Colonic mucosa (tissue), 4 donors: ENCODE measurements around the gene SVEP1. TPM values are rescaled to one million over a fixed set of nuclear protein-coding genes. Genes with fewer than 3 reads are reported as not detected.

Source experiments
- DNase-seq: peaks from one replicate; pipeline ENCODE4 v3.0.0-alpha.2; 2020
- H3K27ac ChIP-seq: fragments of 200-600 bp; one replicate; pipeline ENCODE4 v1.8.0; 2021
- H3K27me3 ChIP-seq: fragments of 200-600 bp; one replicate; pipeline ENCODE4 v1.8.0; 2021
- H3K36me3 ChIP-seq: fragments of 200-600 bp; one replicate; pipeline ENCODE4 v1.8.0; 2021
- H3K4me1 ChIP-seq: fragments of 200-600 bp; one replicate; pipeline ENCODE4 v1.8.0; 2021; ENCODE audit warnings: mild to moderate bottlenecking
- H3K4me3 ChIP-seq: fragments of 200-600 bp; one replicate; pipeline ENCODE4 v1.8.0; 2021
- H3K9ac ChIP-seq, 2 donors: one replicate each; pipeline ENCODE4 v1.7.0; 2013; ENCODE audit warnings: control low read depth in 2 of 2, low read depth in 2 of 2, low read length in 2 of 2
- H3K9me3 ChIP-seq: fragments of 200-600 bp; one replicate; pipeline ENCODE4 v1.8.0; 2021
- CTCF ChIP-seq: fragments of 200-600 bp; IDR thresholded peaks from one replicate; pipeline ENCODE4 v1.8.0; 2022; ENCODE audit warnings: antibody characterized with exemption, mild to moderate bottlenecking
- intact Hi-C: fragments of 100-400 bp; cut with DNase I; formaldehyde crosslinking; loops from one replicate; pipeline ENCODE4 v1.14.1; 2022
- total RNA-seq, 2 donors: library from RNA; stranded (reverse); fragmentation: NEBNext Ultra II Directional in 1 of 2; extraction: Animal tissue kit (Norgen Biotek cat#: 25700) in 1 of 2; gene quantifications; one replicate each; pipeline ENCODE4 v1.2.1, GENCODE V29; 2021
- donor health status: healthy.
- donor health status: DM: no; HTN: no; CAD: no.
- donor health status: DM: no; HTN: no; CAD: no.

The SVEP1 gene
- total RNA-seq, 2 donors from 2014 or later: 2.1 to 9.7 TPM

GRCh38 chr9:110545705-110546104, 33.8 kb downstream of the SVEP1 start:
- H3K27me3 ChIP-seq: no peaks in the 10 kb centered on the region
- no peaks in the 10 kb centered on the region for H3K9me3 ChIP-seq
- no peaks in the 10 kb centered on the region for H3K4me1 ChIP-seq
- no peak overlapping the region for H3K9ac ChIP-seq
- DNase-seq: no peak
- H3K27ac ChIP-seq: no peak overlapping the region
- no peaks in the 10 kb centered on the region for H3K36me3 ChIP-seq
- intact Hi-C loops: no loop called here
- H3K4me3 ChIP-seq: no peak overlapping the region
- no peak for TF ChIP-seq CTCF

- Histone ChIP-seq H3K9ac (no peak overlapping the region), H3K4me3 (no peak overlapping the region), H3K27me3 (no peaks in the 10 kb centered on the region), H3K36me3 (no peaks in the 10 kb centered on the region), H3K27ac (no peak overlapping the region), H3K4me1 (no peaks in the 10 kb centered on the region), H3K9me3 (no peaks in the 10 kb centered on the region)
- TF ChIP-seq CTCF: no peak
- no peak for DNase-seq
- intact Hi-C loops: no loop called here
These were observed 35.9 kb downstream of the SVEP1 start for GRCh38 chr9:110543631-110544051.

GRCh38 chr9:110541950-110542349, 37.6 kb downstream of the SVEP1 start:
- no peaks in the 10 kb centered on the region for H3K4me1 ChIP-seq
- H3K27ac ChIP-seq: no peak overlapping the region
- no peak for TF ChIP-seq CTCF
- no peaks in the 10 kb centered on the region for H3K9me3 ChIP-seq
- H3K9ac ChIP-seq: no peak overlapping the region
- H3K27me3 ChIP-seq: no peaks in the 10 kb centered on the region
- no peak for DNase-seq
- H3K4me3 ChIP-seq: no peak overlapping the region
- H3K36me3 ChIP-seq: no peaks in the 10 kb centered on the region
- intact Hi-C loops: no loop called here

- H3K9me3 ChIP-seq: no peaks in the 10 kb centered on the region
- no peaks in the 10 kb centered on the region for H3K27me3 ChIP-seq
- no peak for DNase-seq
- no peak overlapping the region for H3K9ac ChIP-seq
- H3K27ac ChIP-seq: no peak overlapping the region
- H3K4me3 ChIP-seq: no peak overlapping the region
- no peaks in the 10 kb centered on the region for H3K4me1 ChIP-seq
- intact Hi-C loops: no loop called here
- no peaks in the 10 kb centered on the region for H3K36me3 ChIP-seq
- TF ChIP-seq CTCF: no peak
These were observed 40.9 kb downstream of the SVEP1 start for GRCh38 chr9:110538647-110539041.

- Histone ChIP-seq H3K9me3 (no peaks in the 10 kb centered on the region), H3K27ac (no peak overlapping the region), H3K36me3 (no peaks in the 10 kb centered on the region), H3K9ac (no peak overlapping the region), H3K27me3 (no peaks in the 10 kb centered on the region), H3K4me3 (no peak overlapping the region), H3K4me1 (no peaks in the 10 kb centered on the region)
- no peak for DNase-seq
- intact Hi-C loops: no loop called here
- no peak for TF ChIP-seq CTCF
These were observed 41.5 kb downstream of the SVEP1 start for GRCh38 chr9:110537841-110538646.
